ENCODE results near the gene PTGER1. TPM values are rescaled to one million over a fixed set of nuclear protein-coding genes. Genes with fewer than 3 reads are reported as not detected.

PTGER1 gene
- total and polyA plus RNA-seq, 2 of the 13 experiments (the other 11 are each of a cell fraction or from before 2014, with no cell fraction given), result 0.13 TPM; not detected in 1

DNA sequence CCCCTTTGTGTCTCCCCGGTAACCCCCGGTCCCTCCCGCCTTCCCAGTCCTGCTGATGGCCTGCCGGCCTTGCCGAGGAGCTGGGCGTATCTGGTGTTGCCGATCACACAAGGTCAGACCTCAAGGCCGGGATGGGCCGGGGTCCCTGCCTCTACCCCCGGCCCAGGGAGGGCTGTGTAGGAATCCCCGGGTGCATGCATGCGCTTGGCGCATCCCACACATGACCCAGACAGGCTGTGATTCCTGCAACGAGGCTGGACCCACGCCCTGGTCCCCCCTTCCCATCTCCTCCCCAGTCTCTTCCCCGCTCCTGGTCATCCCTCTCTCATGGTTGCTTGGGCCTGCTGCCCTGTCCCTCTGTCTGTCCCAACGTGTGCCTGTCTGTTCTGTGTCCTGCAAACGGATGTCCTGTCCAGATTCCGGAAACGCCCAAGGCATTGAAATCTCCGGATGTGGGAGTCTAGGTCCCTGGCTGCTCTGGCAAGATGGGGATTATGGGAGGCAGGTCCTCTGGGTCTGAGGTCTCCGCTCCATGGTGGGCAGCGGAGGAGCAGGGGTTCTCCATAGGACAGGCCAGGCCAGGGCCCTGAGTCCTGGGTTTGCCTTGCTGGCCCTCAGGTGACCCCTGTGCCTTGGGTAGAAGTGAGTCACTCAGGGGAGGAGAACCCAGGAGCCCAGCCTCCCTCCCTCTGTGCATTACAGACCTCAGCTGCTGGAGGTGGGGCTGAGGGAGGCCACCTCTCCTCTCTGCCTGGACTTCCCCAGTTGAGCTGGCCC lies 40.4 kb downstream of the PTGER1 start (continued):
- TF ChIP-seq, protein P1, sequence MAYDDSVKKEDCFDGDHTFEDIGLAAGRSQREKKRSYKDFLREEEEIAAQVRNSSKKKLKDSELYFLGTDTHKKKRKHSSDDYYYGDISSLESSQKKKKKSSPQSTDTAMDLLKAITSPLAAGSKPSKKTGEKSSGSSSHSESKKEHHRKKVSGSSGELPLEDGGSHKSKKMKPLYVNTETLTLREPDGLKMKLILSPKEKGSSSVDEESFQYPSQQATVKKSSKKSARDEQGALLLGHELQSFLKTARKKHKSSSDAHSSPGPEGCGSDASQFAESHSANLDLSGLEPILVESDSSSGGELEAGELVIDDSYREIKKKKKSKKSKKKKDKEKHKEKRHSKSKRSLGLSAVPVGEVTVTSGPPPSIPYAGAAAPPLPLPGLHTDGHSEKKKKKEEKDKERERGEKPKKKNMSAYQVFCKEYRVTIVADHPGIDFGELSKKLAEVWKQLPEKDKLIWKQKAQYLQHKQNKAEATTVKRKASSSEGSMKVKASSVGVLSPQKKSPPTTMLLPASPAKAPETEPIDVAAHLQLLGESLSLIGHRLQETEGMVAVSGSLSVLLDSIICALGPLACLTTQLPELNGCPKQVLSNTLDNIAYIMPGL (CRISPR knock-in tag; IDR thresholded peaks at IDR 0.05; ENCODE audit: borderline replicate concordance in 1 of 2, low read depth in 1 of 2), result peak in 1 of 2 experiments; percentile 50; a peak in 1 of 4 replicates
- no peak for TF ChIP-seq LCORL (IDR thresholded peaks at IDR 0.05)
- TF ChIP-seq LCORL (CRISPR knock-in tag; IDR thresholded peaks at IDR 0.05), result 0 out of 2 replicates have a peak, but pooled peaks have one; percentile 31
- TF ChIP-seq POLR2A (IDR thresholded peaks at IDR 0.05; ENCODE audit: insufficient read depth in 1 of 2, low read depth in 2 of 2, low read length in 2 of 2), result no peak
- TF ChIP-seq SALL1 (CRISPR knock-in tag; IDR thresholded peaks at IDR 0.05), result peak; percentile 44; the same call in 1 of the 2 replicates
- TF ChIP-seq, protein P2, sequence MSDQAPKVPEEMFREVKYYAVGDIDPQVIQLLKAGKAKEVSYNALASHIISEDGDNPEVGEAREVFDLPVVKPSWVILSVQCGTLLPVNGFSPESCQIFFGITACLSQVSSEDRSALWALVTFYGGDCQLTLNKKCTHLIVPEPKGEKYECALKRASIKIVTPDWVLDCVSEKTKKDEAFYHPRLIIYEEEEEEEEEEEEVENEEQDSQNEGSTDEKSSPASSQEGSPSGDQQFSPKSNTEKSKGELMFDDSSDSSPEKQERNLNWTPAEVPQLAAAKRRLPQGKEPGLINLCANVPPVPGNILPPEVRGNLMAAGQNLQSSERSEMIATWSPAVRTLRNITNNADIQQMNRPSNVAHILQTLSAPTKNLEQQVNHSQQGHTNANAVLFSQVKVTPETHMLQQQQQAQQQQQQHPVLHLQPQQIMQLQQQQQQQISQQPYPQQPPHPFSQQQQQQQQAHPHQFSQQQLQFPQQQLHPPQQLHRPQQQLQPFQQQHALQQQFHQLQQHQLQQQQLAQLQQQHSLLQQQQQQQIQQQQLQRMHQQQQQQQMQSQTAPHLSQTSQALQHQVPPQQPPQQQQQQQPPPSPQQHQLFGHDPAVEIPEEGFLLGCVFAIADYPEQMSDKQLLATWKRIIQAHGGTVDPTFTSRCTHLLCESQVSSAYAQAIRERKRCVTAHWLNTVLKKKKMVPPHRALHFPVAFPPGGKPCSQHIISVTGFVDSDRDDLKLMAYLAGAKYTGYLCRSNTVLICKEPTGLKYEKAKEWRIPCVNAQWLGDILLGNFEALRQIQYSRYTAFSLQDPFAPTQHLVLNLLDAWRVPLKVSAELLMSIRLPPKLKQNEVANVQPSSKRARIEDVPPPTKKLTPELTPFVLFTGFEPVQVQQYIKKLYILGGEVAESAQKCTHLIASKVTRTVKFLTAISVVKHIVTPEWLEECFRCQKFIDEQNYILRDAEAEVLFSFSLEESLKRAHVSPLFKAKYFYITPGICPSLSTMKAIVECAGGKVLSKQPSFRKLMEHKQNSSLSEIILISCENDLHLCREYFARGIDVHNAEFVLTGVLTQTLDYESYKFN (CRISPR knock-in tag; conservative IDR thresholded peaks at IDR 0.05), result 0 out of 2 replicates have a peak, but pooled peaks have one; percentile 47
- TF ChIP-seq RCOR2 (CRISPR knock-in tag; IDR thresholded peaks at IDR 0.05), result 0 out of 2 replicates have a peak, but pooled peaks have one; percentile 18
- TF ChIP-seq ZSCAN25 (CRISPR knock-in tag; IDR thresholded peaks at IDR 0.05), result 0 out of 2 replicates have a peak, but pooled peaks have one; percentile 35
- TF ChIP-seq POLR2G (IDR thresholded peaks at IDR 0.05; ENCODE audit: low read depth, low read length), result peak; percentile 61; the same call in 1 of the 2 replicates
- TF ChIP-seq, protein P3, sequence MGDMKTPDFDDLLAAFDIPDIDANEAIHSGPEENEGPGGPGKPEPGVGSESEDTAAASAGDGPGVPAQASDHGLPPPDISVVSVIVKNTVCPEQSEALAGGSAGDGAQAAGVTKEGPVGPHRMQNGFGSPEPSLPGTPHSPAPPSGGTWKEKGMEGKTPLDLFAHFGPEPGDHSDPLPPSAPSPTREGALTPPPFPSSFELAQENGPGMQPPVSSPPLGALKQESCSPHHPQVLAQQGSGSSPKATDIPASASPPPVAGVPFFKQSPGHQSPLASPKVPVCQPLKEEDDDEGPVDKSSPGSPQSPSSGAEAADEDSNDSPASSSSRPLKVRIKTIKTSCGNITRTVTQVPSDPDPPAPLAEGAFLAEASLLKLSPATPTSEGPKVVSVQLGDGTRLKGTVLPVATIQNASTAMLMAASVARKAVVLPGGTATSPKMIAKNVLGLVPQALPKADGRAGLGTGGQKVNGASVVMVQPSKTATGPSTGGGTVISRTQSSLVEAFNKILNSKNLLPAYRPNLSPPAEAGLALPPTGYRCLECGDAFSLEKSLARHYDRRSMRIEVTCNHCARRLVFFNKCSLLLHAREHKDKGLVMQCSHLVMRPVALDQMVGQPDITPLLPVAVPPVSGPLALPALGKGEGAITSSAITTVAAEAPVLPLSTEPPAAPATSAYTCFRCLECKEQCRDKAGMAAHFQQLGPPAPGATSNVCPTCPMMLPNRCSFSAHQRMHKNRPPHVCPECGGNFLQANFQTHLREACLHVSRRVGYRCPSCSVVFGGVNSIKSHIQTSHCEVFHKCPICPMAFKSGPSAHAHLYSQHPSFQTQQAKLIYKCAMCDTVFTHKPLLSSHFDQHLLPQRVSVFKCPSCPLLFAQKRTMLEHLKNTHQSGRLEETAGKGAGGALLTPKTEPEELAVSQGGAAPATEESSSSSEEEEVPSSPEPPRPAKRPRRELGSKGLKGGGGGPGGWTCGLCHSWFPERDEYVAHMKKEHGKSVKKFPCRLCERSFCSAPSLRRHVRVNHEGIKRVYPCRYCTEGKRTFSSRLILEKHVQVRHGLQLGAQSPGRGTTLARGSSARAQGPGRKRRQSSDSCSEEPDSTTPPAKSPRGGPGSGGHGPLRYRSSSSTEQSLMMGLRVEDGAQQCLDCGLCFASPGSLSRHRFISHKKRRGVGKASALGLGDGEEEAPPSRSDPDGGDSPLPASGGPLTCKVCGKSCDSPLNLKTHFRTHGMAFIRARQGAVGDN (CRISPR knock-in tag; IDR thresholded peaks at IDR 0.05), result peak; percentile 78
- TF ChIP-seq ZNF121 (CRISPR knock-in tag; IDR thresholded peaks at IDR 0.05), result peak; percentile 9; the same call in 1 of the 2 replicates
- 0 out of 2 replicates have a peak, but pooled peaks have one; percentile 29 for TF ChIP-seq ZNF543 (CRISPR knock-in tag; IDR thresholded peaks at IDR 0.05)
- TF ChIP-seq, protein P4, sequence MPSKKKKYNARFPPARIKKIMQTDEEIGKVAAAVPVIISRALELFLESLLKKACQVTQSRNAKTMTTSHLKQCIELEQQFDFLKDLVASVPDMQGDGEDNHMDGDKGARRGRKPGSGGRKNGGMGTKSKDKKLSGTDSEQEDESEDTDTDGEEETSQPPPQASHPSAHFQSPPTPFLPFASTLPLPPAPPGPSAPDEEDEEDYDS (CRISPR knock-in tag; IDR thresholded peaks at IDR 0.05), result no peak
- TF ChIP-seq SOX6 (IDR thresholded peaks at IDR 0.05), result no peak
- TF ChIP-seq SOX6 (CRISPR knock-in tag; IDR thresholded peaks at IDR 0.05), result peak; percentile 26; the same call in 1 of the 2 replicates
- no peak for TF ChIP-seq JUNB (CRISPR knock-in tag; IDR thresholded peaks at IDR 0.05; ENCODE audit: borderline replicate concordance)
- peak; percentile 87 for TF ChIP-seq RXRA (CRISPR knock-in tag; IDR thresholded peaks at IDR 0.05)
- TF ChIP-seq ZNF619 (CRISPR knock-in tag; IDR thresholded peaks at IDR 0.05), result 0 out of 2 replicates have a peak, but pooled peaks have one; percentile 47
- TF ChIP-seq ZNF713 (CRISPR knock-in tag; IDR thresholded peaks at IDR 0.05), result no peak
